DND-41 (cell line): ENCODE measurements around the gene STK24.

ENCODE experiments used
- CTCF ChIP-seq: IDR thresholded peaks from 2 replicates; pipeline ENCODE4 v1.5.1; 2012; ENCODE audit warnings: borderline replicate concordance, low read length, moderate library complexity, mild to moderate bottlenecking; ENCODE audit not compliant: poor library complexity, severe bottlenecking; ENCODE audit errors: extremely low read depth
- EZH2 ChIP-seq: IDR thresholded peaks from 3 replicates; pipeline ENCODE4 v1.6.1; 2012; ENCODE audit warnings: borderline replicate concordance, low read depth, mild to moderate bottlenecking, moderate library complexity, low read length, inconsistent platforms; ENCODE audit not compliant: severe bottlenecking

- TF ChIP-seq CTCF, result no peak
- no peak for TF ChIP-seq EZH2
Observed at GRCh38 chr13:98401934-98402333, 175.0 kb downstream of the STK24 start.
